HG03280 (cell line): ENCODE data around the gene NEK9.
A peak's percentile ranks its signal among the peaks of the same experiment; 100 is the strongest.

Experiments
- ATAC-seq: cut with Tn5 transposase; IDR thresholded peaks from one replicate; pipeline ENCODE4 v1.9.1; 2021; ENCODE audit warnings: mild to moderate bottlenecking, moderate library complexity; ENCODE audit not compliant: unreplicated experiment

Gene NEK9

GRCh38 chr14:75113932-75114539 lies 12.8 kb downstream of the NEK9 start:
- ATAC-seq, result no peak

- ATAC-seq, result no peak
These were observed 17.0 kb downstream of the NEK9 start for GRCh38 chr14:75109877-75110276.

- ATAC-seq, result no peak
These were observed 19.7 kb downstream of the NEK9 start for GRCh38 chr14:75107186-75107585.

- no peak for ATAC-seq
These were observed 25.4 kb downstream of the NEK9 start for GRCh38 chr14:75101491-75101890.

GRCh38 chr14:75098682-75099081 lies 28.2 kb downstream of the NEK9 start:
- no peak for ATAC-seq

GRCh38 chr14:75098212-75098611 lies 28.6 kb downstream of the NEK9 start:
- no peak for ATAC-seq

- ATAC-seq, result no peak
These were observed 29.9 kb downstream of the NEK9 start for GRCh38 chr14:75096959-75097358.

GRCh38 chr14:75095690-75096089 lies 31.2 kb downstream of the NEK9 start:
- ATAC-seq, result no peak

GRCh38 chr14:75094896-75095295 lies 32.0 kb downstream of the NEK9 start:
- ATAC-seq, result no peak

- no peak for ATAC-seq
These were observed 34.1 kb downstream of the NEK9 start for GRCh38 chr14:75092698-75093097.

GRCh38 chr14:75091251-75091650 lies 35.6 kb downstream of the NEK9 start:
- ATAC-seq, result no peak

- ATAC-seq, result no peak
These were observed 36.5 kb downstream of the NEK9 start for GRCh38 chr14:75090353-75090752.

- ATAC-seq, result no peak
These were observed 38.1 kb downstream of the NEK9 start for GRCh38 chr14:75088566-75089373.

- ATAC-seq, result no peak
These were observed 38.7 kb downstream of the NEK9 start for GRCh38 chr14:75088153-75088552.

GRCh38 chr14:75084513-75084912 lies 42.3 kb downstream of the NEK9 start:
- no peak for ATAC-seq

GRCh38 chr14:75083271-75083670 lies 43.6 kb downstream of the NEK9 start:
- no peak for ATAC-seq

- no peak for ATAC-seq
These were observed 45.1 kb downstream of the NEK9 start for GRCh38 chr14:75081660-75082229.

GRCh38 chr14:75079521-75079920 lies 47.3 kb downstream of the NEK9 start:
- ATAC-seq, result no peak

GRCh38 chr14:75077794-75078193 lies 49.1 kb downstream of the NEK9 start:
- no peak for ATAC-seq

GRCh38 chr14:75070383-75070782 lies 56.5 kb downstream of the NEK9 start:
- no peak for ATAC-seq

- ATAC-seq, result no peak
These were observed 57.1 kb downstream of the NEK9 start for GRCh38 chr14:75069811-75070145.

GRCh38 chr14:75069121-75069810 lies 57.6 kb downstream of the NEK9 start, which contains the start of gene ZC2HC1C:
ZC2HC1C (plus strand) TSS chr14:75069641; CDS start chr14:75070574, 933 bp downstream.
- ATAC-seq, result peak; percentile 79
